MCF 10A (cell line): Measurements from ENCODE around the gene NCF2. TPM values are rescaled to one million over a fixed set of nuclear protein-coding genes. Genes with fewer than 3 reads are reported as not detected.

Experiments used
- BruUV-seq: library from RNA; stranded (reverse); fragments of 400-500 nt; replicated peaks from 2 replicates; lab custom pipeline; 2021; lab: Mats Ljungman, UMichigan
- CTCF ChIA-PET: fragments of 300-600 bp; sonication (Branson Sonifier 250); formaldehyde crosslinking; extraction: SDS; loops from one replicate; lab custom pipeline; 2021; ENCODE audit warnings: antibody characterized with exemption, inconsistent platforms; lab: Yijun Ruan, JAX
- POLR2A ChIA-PET: fragments of 300-600, 350-650 bp; sonication (Branson Sonifier 250); formaldehyde crosslinking; extraction: SDS; loops from one replicate; lab custom pipeline; 2020; ENCODE audit warnings: antibody characterized with exemption, inconsistent platforms; lab: Yijun Ruan, JAX
- DNase-seq: peaks from one replicate; pipeline ENCODE4 v3.0.0-alpha.2; 2018; ENCODE audit not compliant: unreplicated experiment
- H3K27ac Mint-ChIP-seq: one replicate; pipeline ENCODE4 v1.8.0; 2022; ENCODE audit warnings: mild to moderate bottlenecking, low read depth, mixed read lengths; ENCODE audit not compliant: unreplicated experiment
- H3K27me3 Mint-ChIP-seq: one replicate; pipeline ENCODE4 v1.8.0; 2022; ENCODE audit warnings: mixed read lengths; ENCODE audit not compliant: insufficient read depth, unreplicated experiment
- H3K36me3 Mint-ChIP-seq: one replicate; pipeline ENCODE4 v1.8.0; 2022; ENCODE audit warnings: mild to moderate bottlenecking, moderate library complexity, mixed read lengths; ENCODE audit not compliant: insufficient read depth, unreplicated experiment
- H3K4me1 Mint-ChIP-seq: one replicate; pipeline ENCODE4 v1.8.0; 2022; ENCODE audit warnings: mixed read lengths; ENCODE audit not compliant: insufficient read depth, unreplicated experiment
- H3K4me3 Mint-ChIP-seq: one replicate; pipeline ENCODE4 v1.8.0; 2022; ENCODE audit warnings: mild to moderate bottlenecking, moderate library complexity, mixed read lengths; ENCODE audit not compliant: unreplicated experiment
- H3K9me3 Mint-ChIP-seq: one replicate; pipeline ENCODE4 v1.8.0; 2022; ENCODE audit warnings: mixed read lengths; ENCODE audit not compliant: unreplicated experiment
- CTCF ChIP-seq: fragments of 200-600 bp; IDR thresholded peaks from one replicate; pipeline ENCODE4 v1.8.0; 2022; ENCODE audit warnings: antibody characterized with exemption, mild to moderate bottlenecking; ENCODE audit not compliant: unreplicated experiment
- intact Hi-C: fragments of 100-400 bp; cut with micrococcal nuclease; formaldehyde crosslinking; loops from 2 replicates; pipeline ENCODE4 v1.14.1; 2022
- total RNA-seq: library from RNA; stranded (reverse); gene quantifications from 2 replicates; pipeline ENCODE4 v1.2.3, GENCODE V29; 2022

The NCF2 gene
- total RNA-seq, 1 experiment from 2014 or later = 4.9 TPM

GRCh38 chr1:183589874-183590243 lies 400 bp downstream of the NCF2 start:
- no peak for TF ChIP-seq CTCF
- H3K36me3 Mint-ChIP-seq = no peaks in the 10 kb centered on the region
- no peaks in the 10 kb centered on the region for H3K9me3 Mint-ChIP-seq
- H3K4me3 Mint-ChIP-seq = no peak overlapping the region
- DNase-seq = no peak
- POLR2A ChIA-PET = interaction anchor here (0.6 to 3.3 kb wide), 2 partner anchors 11 to 41 kb away, joined by 3 to 12 read pairs; no protein-coding TSS in a partner anchor
- intact Hi-C loops = no loop called here
- peaks cover 17% of the 10 kb centered on the region for H3K4me1 Mint-ChIP-seq
- BruUV-seq = no TSS peak
- CTCF ChIA-PET = interaction anchor here (1.0 to 1.5 kb wide), 4 partner anchors 10 to 20 kb away, joined by 3 to 4 read pairs (median 4); no protein-coding TSS in a partner anchor
- no peaks in the 10 kb centered on the region for H3K27me3 Mint-ChIP-seq
- peak overlapping the region; percentile 41 for H3K27ac Mint-ChIP-seq

GRCh38 chr1:183589384-183589783 lies 875 bp downstream of the NCF2 start:
- H3K4me3 Mint-ChIP-seq = no peak overlapping the region
- no peaks in the 10 kb centered on the region for H3K27me3 Mint-ChIP-seq
- H3K36me3 Mint-ChIP-seq = no peaks in the 10 kb centered on the region
- TF ChIP-seq CTCF = no peak
- H3K4me1 Mint-ChIP-seq = peaks cover 17% of the 10 kb centered on the region
- intact Hi-C loops = no loop called here
- CTCF ChIA-PET = interaction anchor here (0.5 to 1.5 kb wide), 7 partner anchors 11 to 107 kb away, joined by 3 to 5 read pairs (median 4); no protein-coding TSS in a partner anchor
- no TSS peak for BruUV-seq
- no peak for DNase-seq
- H3K27ac Mint-ChIP-seq = no peak overlapping the region
- no peaks in the 10 kb centered on the region for H3K9me3 Mint-ChIP-seq
- POLR2A ChIA-PET = interaction anchor here (0.6 to 3.3 kb wide), 3 partner anchors 11 to 42 kb away, joined by 3 to 12 read pairs (median 3); no protein-coding TSS in a partner anchor

- TF ChIP-seq CTCF = no peak
- no peak for DNase-seq
- no peak overlapping the region for H3K4me3 Mint-ChIP-seq
- H3K27ac Mint-ChIP-seq = no peak overlapping the region
- POLR2A ChIA-PET = interaction anchor here (0.7 to 3.3 kb wide), 2 partner anchors 12 to 21 kb away, joined by 3 to 12 read pairs; no protein-coding TSS in a partner anchor
- no peaks in the 10 kb centered on the region for H3K36me3 Mint-ChIP-seq
- peaks cover 19% of the 10 kb centered on the region for H3K4me1 Mint-ChIP-seq
- CTCF ChIA-PET = interaction anchor here (0.5 to 1.5 kb wide), 7 partner anchors 11 to 270 kb away, joined by 3 to 5 read pairs (median 4); no protein-coding TSS in a partner anchor
- no peaks in the 10 kb centered on the region for H3K27me3 Mint-ChIP-seq
- intact Hi-C loops = no loop called here
- no TSS peak for BruUV-seq
- H3K9me3 Mint-ChIP-seq = no peaks in the 10 kb centered on the region
These were observed 1.4 kb downstream of the NCF2 start for GRCh38 chr1:183588827-183589226.

DNA sequence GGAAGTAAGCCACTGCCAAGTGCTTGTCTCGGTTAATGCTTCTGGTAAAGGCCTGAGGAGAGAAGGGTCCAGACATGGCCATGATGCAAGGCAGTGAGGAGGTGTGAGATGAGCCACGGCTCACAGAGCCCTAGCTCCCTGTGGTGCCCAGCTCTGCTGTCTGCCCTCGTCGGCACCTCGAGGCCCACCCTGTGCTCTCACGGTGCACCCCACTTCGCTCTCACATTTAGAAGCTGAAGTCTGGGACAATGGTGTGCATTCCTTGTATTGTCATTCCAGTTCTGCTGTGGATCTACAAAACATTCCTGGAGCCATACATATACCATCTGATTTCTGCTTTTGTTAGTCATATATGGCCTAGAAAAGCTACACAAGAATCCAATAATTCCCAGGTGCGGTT lies 3.3 kb downstream of the NCF2 start:
- no TSS peak for BruUV-seq
- Mint-ChIP-seq H3K27ac (no peak overlapping the region), H3K27me3 (no peaks in the 10 kb centered on the region), H3K4me1 (peaks cover 26% of the 10 kb centered on the region), H3K36me3 (no peaks in the 10 kb centered on the region), H3K4me3 (no peak overlapping the region), H3K9me3 (no peaks in the 10 kb centered on the region)
- no peak for TF ChIP-seq CTCF
- intact Hi-C loops = no loop called here
- ChIA-PET POLR2A (interaction anchor here (0.6 to 3.3 kb wide), 2 partner anchors 13 to 509 kb away, joined by 4 to 12 read pairs; no protein-coding TSS in a partner anchor), CTCF (interaction anchor here (0.6 to 1.2 kb wide), 5 partner anchors 8 to 694 kb away, joined by 3 to 6 read pairs (median 4); no protein-coding TSS in a partner anchor)
- DNase-seq = no peak
